OCI-LY7 (cell line): ENCODE measurements around the gene TXNL4A. TPM values are rescaled to one million over a fixed set of nuclear protein-coding genes. Genes with fewer than 3 reads are reported as not detected.

Experiments
- BruUV-seq: library from RNA; stranded (reverse); fragments of 400-500 nt; replicated peaks from 2 replicates; lab custom pipeline; 2021; lab: Mats Ljungman, UMichigan
- CTCF ChIA-PET: fragments of 300-600 bp; sonication (Branson Sonifier 250); formaldehyde crosslinking; loops from one replicate; lab custom pipeline; 2022; ENCODE audit warnings: antibody characterized with exemption; ENCODE audit not compliant: unreplicated experiment; lab: Charles Lee
- POLR2A ChIA-PET: fragments of 300-600 bp; sonication (Branson Sonifier 250); formaldehyde crosslinking; loops from one replicate; lab custom pipeline; 2022; ENCODE audit warnings: antibody characterized with exemption; lab: Charles Lee
- DNase-seq: peaks from one replicate; pipeline ENCODE4 v3.0.0-alpha.2; 2015; ENCODE audit warnings: low spot score
- H2AFZ ChIP-seq: fragments of 200-600 bp; sonication (generic), shearing (Covaris generic); 2 replicates; pipeline ENCODE4 v1.6.1; 2014; ENCODE audit warnings: mild to moderate bottlenecking, antibody characterized with exemption, low read length, moderate library complexity
- H3K27ac ChIP-seq: fragments of 200-600 bp; sonication (generic); 2 replicates; pipeline ENCODE4 v1.5.1; 2014; ENCODE audit warnings: mixed run types, low read depth, mild to moderate bottlenecking, moderate library complexity, low read length, inconsistent platforms; ENCODE audit not compliant: poor library complexity, severe bottlenecking
- H3K36me3 ChIP-seq: fragments of 200-600 bp; sonication (generic); 2 replicates; pipeline ENCODE4 v1.6.1; 2014; ENCODE audit warnings: mild to moderate bottlenecking, antibody characterized with exemption, low read length, moderate library complexity, mixed read lengths; ENCODE audit not compliant: insufficient read depth
- H3K4me1 ChIP-seq: fragments of 200-600 bp; sonication (generic); 2 replicates; pipeline ENCODE4 v1.5.1; 2014; ENCODE audit warnings: mild to moderate bottlenecking, low read length; ENCODE audit not compliant: insufficient read depth, poor library complexity, severe bottlenecking
- H3K4me2 ChIP-seq: fragments of 200-600 bp; sonication (generic); 2 replicates; pipeline ENCODE4 v1.6.1; 2014; ENCODE audit warnings: mild to moderate bottlenecking, low read length
- H3K4me3 ChIP-seq: fragments of 200-600 bp; sonication (generic); 2 replicates; pipeline ENCODE4 v1.5.1; 2014; ENCODE audit warnings: mild to moderate bottlenecking, low read depth, low read length; ENCODE audit not compliant: poor library complexity, severe bottlenecking
- H3K79me2 ChIP-seq: fragments of 200-600 bp; sonication (generic); 2 replicates; pipeline ENCODE4 v1.6.1; 2016; ENCODE audit warnings: low read depth, mild to moderate bottlenecking, low read length, moderate library complexity, mixed read lengths; ENCODE audit not compliant: insufficient read depth
- H3K9me2 ChIP-seq: fragments of 200-600 bp; sonication (generic); 2 replicates; pipeline ENCODE4 v1.6.1; 2016; ENCODE audit warnings: mild to moderate bottlenecking, low read length, mixed read lengths; ENCODE audit not compliant: insufficient read depth
- H3K9me3 ChIP-seq: fragments of 200-600 bp; sonication (generic); 2 replicates; pipeline ENCODE4 v1.6.1; 2014; ENCODE audit warnings: mild to moderate bottlenecking, mixed run types, low read length, mixed read lengths
- H4K20me1 ChIP-seq: fragments of 200-600 bp; sonication (generic); 2 replicates; pipeline ENCODE4 v1.6.1; 2014; ENCODE audit warnings: mild to moderate bottlenecking, antibody characterized with exemption, low read length, moderate library complexity, mixed read lengths; ENCODE audit not compliant: insufficient read depth
- CTCF ChIP-seq: fragments of 200-600 bp; sonication (generic); conservative IDR thresholded peaks from 2 replicates; pipeline ENCODE4 v1.5.1; 2014; ENCODE audit warnings: mild to moderate bottlenecking, antibody characterized with exemption, low read length, moderate library complexity, mixed read lengths
- EZH2phosphoT487 ChIP-seq: fragments of 200-600 bp; sonication (generic); IDR thresholded peaks from 2 replicates; pipeline ENCODE4 v1.6.1; 2018; ENCODE audit warnings: low read depth, borderline replicate concordance, mild to moderate bottlenecking, mixed run types, antibody characterized with exemption, low read length, moderate library complexity, mixed read lengths
- intact Hi-C: fragments of 100-400 bp; cut with micrococcal nuclease; formaldehyde crosslinking; loops from one replicate; pipeline ENCODE4 v1.10.0; 2022; ENCODE audit not compliant: unreplicated experiment
- total RNA-seq, 2 experiments: library from RNA; depleted of rRNA in 1 of 2; stranded (reverse); fragments of >200 nt in 1 of 2; shearing (Covaris generic) in 1 of 2; gene quantifications; 2 replicates each; pipeline ENCODE4 v1.2.3, GENCODE V29; 2014 to 2022

The TXNL4A gene
- total RNA-seq, 2 experiments from 2014 or later: 44.7 to 91.4 TPM

GRCh38 chr18:79927607-79928562, 60.5 kb downstream of the TXNL4A start:
- ChIA-PET CTCF (no interaction called here), POLR2A (no interaction called here)
- H2AFZ ChIP-seq: no peak overlapping the region
- H3K9me3 ChIP-seq: peaks cover 24% of the 10 kb centered on the region; the same call in 1 of the 2 replicates
- no peak overlapping the region for H3K4me2 ChIP-seq
- intact Hi-C loops: no loop called here
- H3K36me3 ChIP-seq: peaks cover 31% of the 10 kb centered on the region
- H3K9me2 ChIP-seq: no peaks in the 10 kb centered on the region
- H3K4me3 ChIP-seq: no peak overlapping the region
- H3K79me2 ChIP-seq: 0 out of 2 replicates have a peak, but pooled peaks cover 5% of the 10 kb centered on the region
- no peaks in the 10 kb centered on the region for H4K20me1 ChIP-seq
- BruUV-seq: no TSS peak
- TF ChIP-seq EZH2phosphoT487 (no peak), CTCF (no peak)
- no peak overlapping the region for H3K27ac ChIP-seq
- no peaks in the 10 kb centered on the region for H3K4me1 ChIP-seq
- no peak for DNase-seq

GRCh38 chr18:79926715-79927606, 61.4 kb downstream of the TXNL4A start:
- no peaks in the 10 kb centered on the region for H4K20me1 ChIP-seq
- no peak overlapping the region for H3K4me3 ChIP-seq
- no peaks in the 10 kb centered on the region for H3K4me1 ChIP-seq
- TF ChIP-seq CTCF (no peak), EZH2phosphoT487 (no peak)
- peaks cover 31% of the 10 kb centered on the region for H3K36me3 ChIP-seq
- no peaks in the 10 kb centered on the region for H3K9me2 ChIP-seq
- H3K4me2 ChIP-seq: no peak overlapping the region
- CTCF ChIA-PET: no interaction called here
- H2AFZ ChIP-seq: no peak overlapping the region
- POLR2A ChIA-PET: interaction anchor here (0.6 kb wide), 1 partner anchor 686 kb away, joined by 5 read pairs; no protein-coding TSS in a partner anchor
- no peak overlapping the region for H3K27ac ChIP-seq
- no TSS peak for BruUV-seq
- DNase-seq: no peak
- intact Hi-C loops: no loop called here
- 0 out of 2 replicates have a peak, but pooled peaks cover 5% of the 10 kb centered on the region for H3K79me2 ChIP-seq
- H3K9me3 ChIP-seq: peaks cover 15% of the 10 kb centered on the region; the same call in 1 of the 2 replicates
